HG02938 (cell line): Measurements from ENCODE around the gene YES1.
"Not testable (repeated sequence)": the region's sequence is repeated elsewhere in the genome, so short reads cannot be mapped to it uniquely, and the experiment has no call there.

Experiments
- ATAC-seq: cut with Tn5 transposase; IDR thresholded peaks from one replicate; pipeline ENCODE4 v1.9.1; 2021; ENCODE audit warnings: mild to moderate bottlenecking, moderate library complexity; ENCODE audit not compliant: unreplicated experiment

The YES1 gene

DNA sequence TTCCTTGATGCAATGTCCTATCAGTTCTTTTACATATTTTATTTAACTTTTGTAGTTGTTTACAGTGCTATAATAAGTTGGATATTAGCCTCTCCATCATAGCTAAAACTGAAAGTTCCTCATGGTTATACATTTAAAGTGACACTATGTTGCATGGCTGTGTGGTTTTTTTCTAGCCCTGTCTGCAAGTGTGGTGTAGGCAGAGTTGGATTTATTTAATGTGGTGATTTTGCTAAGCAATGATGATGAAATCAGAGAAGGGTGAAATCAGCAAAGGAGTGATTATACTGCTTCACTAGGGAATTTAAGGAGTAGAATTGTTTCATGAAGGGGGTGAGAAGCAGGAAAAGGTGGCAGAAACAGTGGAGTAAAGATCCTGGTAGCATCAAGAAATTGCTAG, 81.3 kb downstream of the YES1 start:
- no peak for ATAC-seq

GRCh38 chr18:730120-730519, 81.9 kb downstream of the YES1 start:
- not testable (repeated sequence) for ATAC-seq

DNA sequence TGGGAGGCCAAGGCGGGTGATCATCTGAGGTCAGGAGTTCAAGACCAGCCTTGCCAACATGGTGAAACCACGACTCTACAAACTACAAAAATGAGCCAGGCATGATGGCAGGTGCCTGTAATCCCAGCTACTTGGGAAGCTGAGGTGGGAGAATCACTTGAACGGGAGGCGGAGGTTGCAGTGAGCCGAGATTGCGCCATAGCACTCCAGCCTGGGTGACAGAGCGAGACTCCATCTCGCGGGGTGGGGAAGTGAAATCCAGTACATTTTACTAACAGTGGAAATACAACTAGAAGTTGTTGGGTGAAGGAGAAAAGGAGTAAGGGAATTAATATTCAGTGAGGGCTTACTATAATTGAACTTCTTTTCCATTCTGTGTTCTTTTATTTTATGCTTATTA, 86.4 kb downstream of the YES1 start:
- no peak for ATAC-seq

DNA sequence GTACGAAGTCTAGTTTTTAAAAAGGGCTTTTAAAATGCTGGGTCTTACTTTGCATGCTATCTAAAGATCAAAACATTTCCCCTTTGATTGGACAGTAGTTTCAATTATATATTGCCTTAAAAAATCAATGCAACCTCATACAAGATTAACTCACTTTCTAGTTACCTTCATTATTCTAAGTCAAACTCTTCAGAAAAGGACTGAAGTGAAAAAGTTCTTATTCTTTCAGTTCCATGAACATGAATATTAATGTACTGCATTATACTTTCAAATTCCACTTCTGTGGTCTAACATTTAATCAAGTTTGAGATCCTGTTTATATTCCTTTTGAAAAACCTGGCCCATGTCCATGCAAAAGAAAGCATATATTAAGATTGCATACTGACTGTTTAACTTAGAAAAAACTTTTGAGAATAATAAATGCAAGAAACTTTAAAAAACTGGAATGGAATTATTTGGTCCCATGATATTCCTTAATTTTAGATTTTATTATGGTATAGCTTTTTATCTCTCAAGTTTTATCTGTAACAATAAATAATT, 88.4 kb downstream of the YES1 start:
- no peak for ATAC-seq

DNA sequence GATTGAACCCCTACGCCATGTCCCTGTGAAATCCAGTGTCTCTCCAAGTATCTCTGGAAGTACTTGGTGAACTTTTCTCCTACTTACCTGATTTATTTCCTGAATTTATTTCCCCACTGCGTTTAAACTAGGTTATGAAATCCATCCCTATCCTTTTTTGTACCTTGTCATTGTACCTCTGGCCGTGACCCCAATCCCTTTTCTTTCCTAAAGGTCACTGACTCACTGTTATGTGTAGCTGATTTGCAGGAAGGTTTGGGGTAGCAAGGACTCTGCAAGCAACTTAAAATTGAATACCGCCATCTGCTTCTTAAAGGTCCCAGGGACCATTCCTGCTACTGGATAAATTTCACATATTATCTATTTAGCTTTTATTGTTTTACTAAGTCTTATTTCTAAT, 95.0 kb downstream of the YES1 start:
- ATAC-seq: no peak

- ATAC-seq: no peak
Measured at GRCh38 chr18:715626-716025, 96.4 kb downstream of the YES1 start.

DNA sequence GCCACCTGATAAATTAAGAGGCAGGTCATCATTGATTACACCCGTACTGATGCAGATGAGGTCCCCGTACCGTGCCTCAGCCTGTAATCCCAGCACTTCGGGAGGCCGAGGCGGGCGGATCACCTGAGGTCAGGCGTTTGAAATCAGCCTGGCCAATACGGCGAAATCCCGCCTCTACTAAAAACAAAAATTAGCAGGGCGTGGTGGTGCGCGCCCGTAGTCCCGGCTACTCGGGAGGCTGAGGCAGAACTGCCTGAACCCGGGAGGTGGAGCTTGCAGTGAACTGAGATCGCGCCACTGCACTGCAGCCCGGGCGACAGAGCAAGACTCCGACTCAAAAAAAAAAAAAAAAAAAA, 98.9 kb downstream of the YES1 start:
- no peak for ATAC-seq

DNA sequence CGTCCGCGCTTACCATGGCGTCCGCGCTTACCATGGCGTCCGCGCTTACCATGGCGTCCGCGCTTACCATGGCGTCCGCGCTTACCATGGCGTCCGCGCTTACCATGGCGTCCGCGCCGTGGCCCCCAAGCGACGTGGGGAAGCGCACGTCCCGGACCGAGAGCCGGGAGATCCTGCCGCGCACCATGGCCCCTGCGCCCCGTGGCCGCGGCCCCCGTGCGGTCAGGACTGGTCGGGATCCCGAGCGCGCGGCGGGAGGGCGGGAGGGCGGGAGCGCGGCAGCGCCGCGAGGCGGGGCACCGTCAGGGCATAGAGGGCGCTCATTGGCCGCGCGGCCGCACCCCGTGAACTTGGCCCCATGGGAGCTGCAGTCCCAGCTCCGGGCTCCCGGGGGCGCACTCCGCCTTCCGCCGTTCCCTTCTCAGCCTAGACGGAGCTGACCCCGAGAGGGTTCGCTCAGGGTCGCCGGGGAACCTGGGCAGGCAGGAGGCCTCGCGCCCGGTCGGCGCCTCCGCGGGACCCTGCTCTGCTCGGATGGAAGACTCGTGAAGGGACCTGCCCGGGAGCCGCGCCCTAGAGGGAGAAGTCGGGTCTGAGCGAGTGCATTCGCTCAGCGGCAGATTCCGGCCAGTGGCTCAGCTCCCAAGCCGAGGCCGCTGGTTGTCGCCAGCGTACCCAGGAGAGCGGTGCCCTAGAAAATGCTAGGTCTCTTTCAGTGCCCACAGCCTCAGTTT, 99.5 kb downstream of the YES1 start, which contains the start of gene ENOSF1:
ENOSF1 (minus strand) TSS at position 230 of the 734 bp plus-strand sequence; CDS start at position 187, 43 bp downstream.
- ATAC-seq: peak; percentile 76

GRCh38 chr18:711657-712400, 100.2 kb downstream of the YES1 start:
- peak; percentile 76 for ATAC-seq

- no peak for ATAC-seq
Measured at GRCh38 chr18:711310-711656, 100.8 kb downstream of the YES1 start.

DNA sequence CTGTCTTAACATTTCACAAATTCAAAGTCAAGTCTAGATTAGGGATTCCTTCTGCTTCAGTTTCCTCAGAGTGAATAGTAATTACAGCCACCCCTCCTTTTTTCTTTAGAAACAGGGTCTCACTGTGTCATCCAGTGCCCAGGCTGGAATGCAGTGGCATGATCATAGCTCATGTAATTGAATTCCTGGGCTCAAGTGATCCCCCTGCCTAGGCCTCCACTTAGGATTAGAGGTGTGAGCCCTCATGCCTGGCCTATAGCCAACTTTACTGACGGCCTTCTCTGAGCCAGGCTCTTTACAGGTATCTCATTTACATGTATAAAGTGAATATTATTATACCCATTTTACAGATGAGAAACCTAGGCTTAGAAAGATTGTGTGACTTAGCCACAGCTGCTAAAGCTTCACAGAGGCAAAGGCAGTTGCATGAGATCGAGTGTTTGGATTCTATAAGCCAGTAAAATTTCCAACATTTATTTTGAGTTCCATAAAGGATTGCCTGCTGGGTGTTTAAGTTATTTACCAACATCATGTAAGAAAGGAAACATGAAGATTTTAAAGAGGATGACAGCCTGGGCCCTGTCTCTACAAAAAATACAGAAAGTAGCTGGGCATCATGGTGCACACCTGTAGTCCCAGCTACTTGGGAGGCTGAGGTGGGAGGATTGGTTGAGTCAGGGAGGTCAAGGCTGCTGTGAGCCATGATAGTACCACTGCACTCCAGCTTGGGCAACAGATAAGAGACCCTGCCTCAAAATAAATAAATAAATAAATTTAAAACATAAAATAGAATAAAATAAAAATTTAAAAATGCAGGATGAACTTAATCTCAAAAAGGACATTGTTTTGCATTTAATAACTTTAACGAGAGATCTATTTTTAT, 101.4 kb downstream of the YES1 start:
- ATAC-seq: no peak

DNA sequence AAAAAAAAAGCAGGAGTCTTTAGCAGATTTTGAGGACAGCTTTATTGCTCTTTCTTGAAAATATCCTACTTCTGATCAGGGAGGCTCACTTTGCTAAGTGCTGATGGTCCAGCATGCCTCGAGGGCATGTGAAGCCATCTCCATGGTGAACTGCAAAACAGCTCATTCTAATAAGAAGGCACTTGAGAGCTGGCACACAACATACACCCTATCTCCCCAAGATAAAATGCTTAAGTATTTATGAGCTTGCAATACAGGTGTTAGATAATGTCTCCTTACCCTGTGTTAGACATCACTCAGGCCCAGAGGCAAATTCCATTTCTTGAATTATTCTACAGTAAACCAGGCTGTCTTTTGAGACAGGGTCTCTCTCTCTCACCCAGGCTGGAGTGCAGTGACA, 102.3 kb downstream of the YES1 start:
- no peak for ATAC-seq

DNA sequence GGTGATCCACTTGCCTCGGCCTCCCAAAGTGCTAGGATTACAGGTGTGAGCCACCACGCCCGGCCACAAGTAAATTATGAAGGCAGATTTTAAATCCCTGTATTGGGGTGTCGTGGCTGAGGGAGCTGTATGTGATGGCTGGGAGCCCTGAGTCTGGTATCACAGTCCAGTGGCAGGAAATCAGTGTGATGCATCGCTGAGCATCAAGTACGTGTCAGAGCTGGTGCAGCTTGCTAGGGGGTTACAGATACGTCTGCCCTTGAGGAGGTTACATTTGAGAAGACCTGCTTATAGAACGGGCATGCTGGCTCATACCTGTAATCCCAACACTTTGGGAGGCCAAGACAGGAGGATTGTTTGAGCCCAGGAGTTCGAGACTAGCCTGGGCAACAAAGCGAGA, 103.9 kb downstream of the YES1 start:
- ATAC-seq: no peak

DNA sequence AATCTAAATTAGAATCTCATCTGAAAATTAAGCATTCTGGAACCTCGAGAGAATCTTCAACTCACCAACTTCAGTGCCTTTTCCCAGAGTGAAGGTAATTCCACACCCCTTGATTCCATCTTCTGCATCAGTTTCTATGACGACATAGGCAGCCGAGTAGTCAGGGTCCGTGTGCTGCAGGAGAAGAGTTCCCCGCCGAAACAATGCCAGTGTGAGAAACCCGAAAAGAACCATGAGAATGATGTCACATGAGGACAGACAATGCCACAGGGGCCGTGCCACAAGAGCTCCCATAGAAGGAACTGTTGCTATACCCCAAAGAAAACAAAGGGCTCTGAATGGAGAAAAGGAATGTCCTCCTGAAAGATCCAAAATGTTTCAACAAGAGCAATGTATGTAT, 105.6 kb downstream of the YES1 start:
- no peak for ATAC-seq

- ATAC-seq: no peak
Measured at GRCh38 chr18:703213-703967, 108.7 kb downstream of the YES1 start.

DNA sequence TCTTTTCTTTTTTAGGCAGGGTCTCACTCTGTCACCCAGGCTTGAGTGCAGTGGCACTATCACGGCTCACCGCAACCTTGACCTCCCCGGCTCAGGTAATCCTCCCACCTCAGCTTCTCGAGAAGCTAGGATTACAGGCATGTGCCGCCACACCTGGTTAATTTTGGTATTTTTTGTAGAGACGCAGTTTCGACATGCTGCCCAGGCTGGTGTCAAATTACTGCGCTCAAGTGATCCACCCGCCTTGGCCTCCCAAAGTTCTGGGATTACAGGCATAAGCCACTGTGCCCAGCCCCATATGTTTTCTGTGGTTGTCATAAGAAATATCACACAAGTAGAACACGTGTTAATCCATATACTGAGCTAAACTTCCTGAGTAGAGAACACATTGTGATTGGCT, 114.2 kb downstream of the YES1 start:
- no peak for ATAC-seq

- no peak for ATAC-seq
Measured at GRCh38 chr18:697012-697411, 115.0 kb downstream of the YES1 start.

DNA sequence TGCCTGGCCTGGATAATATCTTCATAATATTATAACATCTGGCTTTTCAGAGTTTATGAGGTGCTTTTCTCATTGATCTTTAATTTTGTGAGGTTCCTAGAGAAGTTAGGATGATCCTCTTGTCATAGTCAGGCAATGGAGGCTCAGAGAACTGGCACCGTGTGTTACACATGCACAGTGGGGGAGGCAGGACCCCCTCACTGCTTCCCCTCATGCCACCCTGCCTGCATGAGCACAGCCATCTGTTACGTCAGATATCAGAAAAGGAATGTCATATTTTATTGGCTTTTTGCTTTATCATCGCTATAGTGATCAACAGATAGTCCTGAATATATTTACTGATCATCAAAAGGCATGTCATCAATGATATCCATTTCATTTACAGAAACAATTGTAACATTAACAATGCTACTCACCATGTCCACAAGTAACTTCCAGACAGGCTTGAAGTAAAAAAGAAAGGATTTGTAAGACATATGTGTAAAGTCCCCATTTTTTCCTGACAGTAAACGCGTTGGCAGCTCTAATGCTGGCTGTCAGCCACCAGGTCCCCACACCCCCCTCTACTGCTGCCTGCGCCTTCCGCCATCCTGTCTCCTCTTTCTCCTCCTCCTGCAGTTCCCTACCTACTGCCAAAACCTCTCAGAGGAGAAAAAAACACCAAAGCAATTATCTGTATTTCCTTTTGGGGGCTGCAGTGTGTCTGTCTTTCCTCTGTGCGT, 118.4 kb downstream of the YES1 start:
- ATAC-seq: no peak

GRCh38 chr18:692824-693223, 119.2 kb downstream of the YES1 start:
- no peak for ATAC-seq

- ATAC-seq: no peak
Measured at GRCh38 chr18:688323-688722, 123.7 kb downstream of the YES1 start.
